ENCODE data around the gene SPRED3. TPM values are rescaled to one million over a fixed set of nuclear protein-coding genes. Genes with fewer than 3 reads are reported as not detected.

Gene SPRED3
- total RNA-seq, 4 donors from 2014 or later: 0.44 to 7.1 (median 0.96) TPM

- no peaks in the 10 kb centered on the region for H3K9me3 ChIP-seq
- H3K4me1 ChIP-seq: peaks cover 0 to under 1% of the 10 kb centered on the region in 2 donors
- intact Hi-C loops (cut with DNase I): no loop called here
- DNase-seq: no peak
- no peak overlapping the region for H3K4me3 ChIP-seq (replicated peaks in 1 of 3)
- no peak for TF ChIP-seq CTCF (IDR thresholded peaks at IDR 0.05)
- TF ChIP-seq POLR2A (IDR thresholded peaks at IDR 0.05): no peak
- H3K36me3 ChIP-seq: no peaks in the 10 kb centered on the region
- WGBS, 2 donors: 88 to 96% methylated on average over 7 to 8 of the region's 8 CpGs
- no peaks in the 10 kb centered on the region for H3K27me3 ChIP-seq
- H3K27ac ChIP-seq: no peak overlapping the region
Observed at GRCh38 chr19:38412491-38412890, 24.0 kb downstream of the SPRED3 start.

- intact Hi-C loops (cut with DNase I): no loop called here
- 77% methylated on average over 11 of the region's 11 CpGs for WGBS, 2 donors
Observed at GRCh38 chr19:38412961-38413360, 24.5 kb downstream of the SPRED3 start.

DNA sequence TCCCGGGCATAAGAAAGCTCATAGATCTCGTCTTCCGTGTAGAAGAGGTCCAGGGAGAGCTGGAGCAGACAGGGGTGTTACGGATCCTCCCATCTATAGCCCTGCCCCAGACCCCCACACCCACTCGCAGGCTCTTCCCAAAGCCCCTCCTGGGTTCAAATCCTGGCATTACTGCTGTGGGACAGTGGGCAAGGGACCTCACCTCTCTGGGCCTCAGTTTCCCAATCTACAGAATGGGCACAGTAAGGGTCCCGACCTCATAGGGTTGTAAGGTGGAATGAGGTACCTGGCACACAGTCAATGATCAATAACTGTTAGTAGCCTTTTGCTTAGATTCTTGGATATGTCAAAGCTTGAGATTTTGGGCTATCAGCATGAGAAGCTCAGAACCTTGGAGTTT is 24.9 kb downstream of the SPRED3 start:
- no peak overlapping the region for H3K27ac ChIP-seq
- intact Hi-C loops (cut with DNase I): no loop called here
- DNase-seq: no peak
- H3K4me1 ChIP-seq: peaks cover 9 to 10% of the 10 kb centered on the region in 2 donors
- H3K27me3 ChIP-seq: no peaks in the 10 kb centered on the region
- no peak overlapping the region for H3K4me3 ChIP-seq (replicated peaks in 1 of 3)
- no peaks in the 10 kb centered on the region for H3K36me3 ChIP-seq
- no peaks in the 10 kb centered on the region for H3K9me3 ChIP-seq
- WGBS, 2 donors: 84 to 88% methylated on average over 6 of the region's 6 CpGs
- no peak for TF ChIP-seq POLR2A (IDR thresholded peaks at IDR 0.05)
- no peak for TF ChIP-seq CTCF (IDR thresholded peaks at IDR 0.05)

More at GRCh38 chr19:38412961-38413360, 24.5 kb downstream of the SPRED3 start:
- Histone ChIP-seq H3K4me1 (peaks cover 4 to 5% of the 10 kb centered on the region in 2 donors), H3K27ac (no peak overlapping the region), H3K4me3 (replicated peaks in 1 of 3) (no peak overlapping the region), H3K36me3 (no peaks in the 10 kb centered on the region), H3K9me3 (no peaks in the 10 kb centered on the region), H3K27me3 (no peaks in the 10 kb centered on the region)
- DNase-seq: no peak
- TF ChIP-seq POLR2A (IDR thresholded peaks at IDR 0.05) (no peak), CTCF (IDR thresholded peaks at IDR 0.05) (no peak)

DNA sequence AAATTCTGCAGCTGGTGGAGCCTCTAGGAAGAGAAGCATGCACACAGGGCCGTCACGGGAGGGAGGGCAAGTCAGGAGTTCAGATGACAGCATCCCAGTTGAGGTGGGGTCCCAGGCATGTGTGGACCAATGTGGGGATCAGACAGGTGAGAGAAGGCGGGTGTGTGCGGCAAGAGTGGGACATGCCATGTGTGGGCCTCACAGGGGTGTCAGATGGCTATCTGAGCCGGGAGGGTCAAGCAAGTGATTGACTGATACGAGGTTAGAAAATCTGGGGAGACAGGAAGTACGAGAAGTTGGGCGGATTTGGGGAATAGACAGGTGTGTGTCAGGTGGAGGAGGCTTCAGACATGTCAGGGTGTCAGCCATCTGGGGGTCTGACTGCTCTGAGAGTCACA is 28.6 kb downstream of the SPRED3 start:
- H3K36me3 ChIP-seq: no peaks in the 10 kb centered on the region
- H3K27me3 ChIP-seq: no peaks in the 10 kb centered on the region
- no peaks in the 10 kb centered on the region for H3K9me3 ChIP-seq
- peaks cover 9 to 10% of the 10 kb centered on the region in 2 donors for H3K4me1 ChIP-seq
- intact Hi-C loops (cut with DNase I): no loop called here
- DNase-seq: no peak
- no peak overlapping the region for H3K27ac ChIP-seq
- TF ChIP-seq CTCF (IDR thresholded peaks at IDR 0.05): no peak
- no peak for TF ChIP-seq POLR2A (IDR thresholded peaks at IDR 0.05)
- H3K4me3 ChIP-seq (replicated peaks in 1 of 3): no peak overlapping the region
- 87 to 88% methylated on average over 8 of the region's 8 CpGs for WGBS, 2 donors

DNA sequence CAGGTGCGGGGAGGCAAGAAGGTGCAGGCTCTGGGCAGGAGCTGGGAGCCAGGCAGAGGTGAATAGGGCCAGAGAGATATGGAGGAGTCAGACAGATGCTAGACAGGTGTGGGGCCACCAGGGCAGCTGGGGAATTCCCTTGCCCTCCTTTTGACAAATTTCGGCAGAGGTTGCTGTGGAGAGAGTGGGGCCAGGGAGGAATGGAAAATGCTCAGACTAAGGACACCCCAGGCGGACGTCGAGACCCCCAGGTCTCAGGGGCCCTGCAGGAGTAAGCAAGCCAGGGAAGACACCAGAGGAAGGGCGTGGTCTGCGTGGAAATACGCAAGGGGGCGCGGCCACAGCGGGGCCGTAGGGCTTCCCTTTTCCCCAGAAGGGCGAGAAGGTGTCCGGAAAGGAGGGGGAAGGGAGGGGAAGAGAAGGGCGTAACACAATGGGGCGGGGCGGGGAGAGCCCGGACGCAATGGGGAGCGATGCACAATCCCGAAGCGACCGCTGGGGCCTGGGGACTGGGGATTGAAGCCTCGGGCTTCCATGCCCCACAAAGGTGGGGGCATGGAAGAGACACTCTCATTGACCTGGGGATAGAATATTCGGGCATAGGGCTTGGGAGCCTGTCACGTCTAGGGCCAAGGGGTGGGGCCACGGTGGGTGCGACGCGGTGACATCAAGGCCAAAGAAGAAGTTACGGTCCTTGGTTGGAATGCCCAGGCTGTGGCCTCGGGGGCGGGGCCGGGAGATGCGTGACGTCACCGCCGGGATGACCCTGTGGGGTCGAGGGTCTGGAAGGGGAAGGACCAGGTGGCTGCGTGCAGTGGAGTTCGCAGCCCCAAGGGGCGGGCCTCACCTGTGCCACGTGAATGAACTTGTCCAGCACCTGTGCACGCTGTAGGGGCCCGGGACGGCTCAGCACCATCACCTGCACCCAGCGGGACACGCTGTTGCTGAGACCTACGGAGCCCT is 29.3 kb downstream of the SPRED3 start:
- Histone ChIP-seq H3K36me3 (no peaks in the 10 kb centered on the region), H3K9me3 (no peaks in the 10 kb centered on the region), H3K4me3 (replicated peaks in 1 of 3) (peak overlapping the region in 1 of 3 donors; percentile 10), H3K27ac (no peak overlapping the region), H3K27me3 (no peaks in the 10 kb centered on the region), H3K4me1 (peaks cover 9 to 10% of the 10 kb centered on the region in 2 donors)
- WGBS, 2 donors: 6 to 9% methylated on average over 43 of the region's 49 CpGs
- peak; percentile 40 to 41 for DNase-seq
- intact Hi-C loops (cut with DNase I): no loop called here
- TF ChIP-seq POLR2A (IDR thresholded peaks at IDR 0.05): no peak
- no peak for TF ChIP-seq CTCF (IDR thresholded peaks at IDR 0.05)

Data from thyroid gland (tissue), 4 donors.